ENCODE measurements around the gene SPRY2.

SPRY2 gene

DNA sequence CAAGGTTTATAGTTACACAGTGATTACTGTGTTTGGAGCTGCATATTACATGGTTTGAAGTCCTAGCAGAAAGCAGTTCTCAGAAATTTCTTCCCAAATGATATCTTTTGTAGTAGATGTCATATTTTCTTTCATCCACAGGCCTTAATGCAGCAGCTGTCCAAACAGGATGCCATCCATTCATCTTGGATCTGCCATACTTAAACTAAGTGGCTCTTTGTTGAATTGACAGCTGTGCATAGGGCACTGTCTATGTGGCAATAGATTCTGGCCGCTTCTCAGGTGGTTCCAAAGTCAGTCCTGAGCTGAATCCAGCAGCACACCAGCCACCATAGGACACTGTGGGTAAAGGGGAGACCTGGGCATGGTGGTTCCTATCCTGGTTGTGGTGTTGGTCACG lies 41.6 kb upstream of the SPRY2 start:
- TF ChIP-seq, protein P1, sequence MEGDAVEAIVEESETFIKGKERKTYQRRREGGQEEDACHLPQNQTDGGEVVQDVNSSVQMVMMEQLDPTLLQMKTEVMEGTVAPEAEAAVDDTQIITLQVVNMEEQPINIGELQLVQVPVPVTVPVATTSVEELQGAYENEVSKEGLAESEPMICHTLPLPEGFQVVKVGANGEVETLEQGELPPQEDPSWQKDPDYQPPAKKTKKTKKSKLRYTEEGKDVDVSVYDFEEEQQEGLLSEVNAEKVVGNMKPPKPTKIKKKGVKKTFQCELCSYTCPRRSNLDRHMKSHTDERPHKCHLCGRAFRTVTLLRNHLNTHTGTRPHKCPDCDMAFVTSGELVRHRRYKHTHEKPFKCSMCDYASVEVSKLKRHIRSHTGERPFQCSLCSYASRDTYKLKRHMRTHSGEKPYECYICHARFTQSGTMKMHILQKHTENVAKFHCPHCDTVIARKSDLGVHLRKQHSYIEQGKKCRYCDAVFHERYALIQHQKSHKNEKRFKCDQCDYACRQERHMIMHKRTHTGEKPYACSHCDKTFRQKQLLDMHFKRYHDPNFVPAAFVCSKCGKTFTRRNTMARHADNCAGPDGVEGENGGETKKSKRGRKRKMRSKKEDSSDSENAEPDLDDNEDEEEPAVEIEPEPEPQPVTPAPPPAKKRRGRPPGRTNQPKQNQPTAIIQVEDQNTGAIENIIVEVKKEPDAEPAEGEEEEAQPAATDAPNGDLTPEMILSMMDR (IDR thresholded peaks at IDR 0.05; ENCODE audit: borderline replicate concordance, insufficient read depth, low read depth, low read length) = no peak
- H3K4me3 ChIP-seq (ENCODE audit: low read depth, low read length) = no peak overlapping the region

DNA sequence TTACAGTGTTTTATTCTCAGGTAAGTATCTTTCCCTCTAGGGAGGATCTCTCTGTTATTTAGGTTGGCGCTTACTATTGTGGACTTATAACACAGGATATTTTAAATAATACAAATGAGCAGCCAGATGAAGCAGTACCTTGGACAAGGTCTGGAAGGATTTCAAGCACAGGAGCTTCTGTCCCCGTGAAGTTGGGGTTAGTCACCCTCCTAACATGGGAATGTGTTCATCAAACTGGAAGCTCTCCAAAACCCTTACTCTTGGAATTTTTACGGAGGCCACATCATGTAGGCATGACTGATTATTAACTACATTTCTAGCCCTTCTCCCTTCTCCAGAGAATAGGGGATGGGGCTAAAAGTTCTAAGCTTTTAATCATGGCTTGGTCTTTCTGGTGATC lies 38.3 kb upstream of the SPRY2 start:
- no peak overlapping the region for H3K4me3 ChIP-seq (ENCODE audit: low read depth, low read length)
- TF ChIP-seq, protein P1 (IDR thresholded peaks at IDR 0.05; ENCODE audit: borderline replicate concordance, insufficient read depth, low read depth, low read length) = no peak

DNA sequence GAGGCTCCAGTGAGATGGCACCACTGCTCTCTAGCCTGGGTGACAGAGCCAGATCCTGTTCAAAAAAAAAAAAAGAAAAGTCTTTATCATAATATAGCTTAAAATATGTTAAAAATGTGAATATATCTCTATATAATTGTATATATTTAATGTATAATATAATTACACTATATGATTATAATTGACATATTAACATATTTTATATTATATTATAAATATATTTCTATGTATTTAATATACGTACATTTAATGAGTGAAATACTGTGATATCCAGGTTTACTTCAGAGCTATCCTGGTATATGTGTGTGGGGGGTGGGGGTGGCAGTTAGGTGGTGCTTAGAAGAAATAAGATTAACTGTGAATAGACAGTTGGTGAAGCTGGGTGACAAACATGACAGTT lies 35.6 kb upstream of the SPRY2 start:
- TF ChIP-seq, protein P1 (IDR thresholded peaks at IDR 0.05; ENCODE audit: borderline replicate concordance, insufficient read depth, low read depth, low read length) = no peak
- H3K4me3 ChIP-seq (ENCODE audit: low read depth, low read length) = no peak overlapping the region

DNA sequence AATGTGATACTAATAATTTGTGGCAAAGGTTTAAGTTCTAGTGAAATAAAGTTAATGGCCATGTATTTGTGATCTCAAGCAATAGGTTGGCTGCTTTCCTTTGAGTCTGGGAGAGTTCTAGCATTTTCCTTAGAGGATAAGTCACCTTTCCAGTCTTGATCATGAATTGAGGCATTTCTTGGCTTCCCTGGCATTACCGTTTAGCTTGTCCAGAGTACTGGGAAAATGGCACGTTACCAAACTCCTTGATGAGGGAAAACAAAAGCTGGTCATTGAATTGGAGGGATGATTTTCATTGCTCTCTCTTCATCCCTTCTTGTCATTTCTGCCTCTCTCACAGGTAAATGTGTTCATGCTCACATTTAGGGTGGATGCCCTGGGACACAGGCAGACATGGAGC lies 34.0 kb upstream of the SPRY2 start:
- TF ChIP-seq, protein P1 (IDR thresholded peaks at IDR 0.05; ENCODE audit: borderline replicate concordance, insufficient read depth, low read depth, low read length) = no peak
- no peak overlapping the region for H3K4me3 ChIP-seq (ENCODE audit: low read depth, low read length)

DNA sequence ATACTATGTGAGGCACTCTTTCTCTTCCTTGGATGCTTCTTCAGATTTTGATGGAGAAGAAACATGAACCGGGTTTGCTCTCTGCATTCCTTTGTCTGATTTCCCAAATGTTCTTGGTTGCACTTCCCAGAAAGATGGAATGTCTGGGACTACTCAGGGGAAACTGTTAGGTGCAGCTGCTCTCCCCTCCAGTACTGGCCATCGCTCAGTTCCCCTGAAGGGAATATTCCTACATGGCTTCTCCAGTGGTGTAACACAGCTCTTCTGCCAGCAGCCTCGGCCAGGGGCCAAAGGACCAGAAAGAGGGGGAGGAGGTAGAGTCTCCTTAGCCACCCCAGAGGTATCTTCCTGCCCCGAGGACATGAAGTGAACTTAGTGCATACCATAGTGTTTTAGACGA lies 33.5 kb upstream of the SPRY2 start:
- TF ChIP-seq, protein P1 (IDR thresholded peaks at IDR 0.05; ENCODE audit: borderline replicate concordance, insufficient read depth, low read depth, low read length) = no peak
- H3K4me3 ChIP-seq (ENCODE audit: low read depth, low read length) = no peak overlapping the region

DNA sequence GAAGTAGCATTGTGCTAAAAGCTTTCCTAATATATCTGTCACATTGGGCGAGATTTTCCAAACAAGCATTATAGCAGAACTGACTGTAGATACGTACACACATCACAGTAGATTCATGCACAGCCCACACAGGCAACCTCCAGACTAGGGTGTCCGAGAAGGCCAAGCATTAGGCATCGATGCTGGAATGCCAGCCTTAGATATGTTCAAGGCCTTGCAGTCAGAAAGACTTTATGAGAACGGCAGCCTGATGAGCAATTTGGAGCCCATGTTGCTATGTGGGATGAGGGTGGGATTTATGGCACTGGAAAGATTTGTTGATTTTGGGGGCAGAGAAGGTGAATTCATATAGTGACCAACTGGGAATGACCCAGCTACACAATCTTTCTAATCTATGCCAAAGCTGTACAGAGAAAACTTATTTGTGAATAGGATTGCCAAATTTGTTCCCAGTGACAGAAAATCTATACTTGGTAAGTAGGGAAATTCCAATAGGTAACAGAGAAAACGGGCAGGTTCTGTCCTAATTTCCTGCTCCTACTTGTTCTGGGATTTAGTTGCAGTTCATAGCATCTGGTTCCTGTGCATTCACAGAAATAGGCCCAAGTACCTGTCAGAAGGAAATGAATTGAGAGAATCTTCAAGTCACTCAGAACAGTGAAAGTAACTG lies 31.0 kb upstream of the SPRY2 start:
- TF ChIP-seq, protein P1 (IDR thresholded peaks at IDR 0.05; ENCODE audit: borderline replicate concordance, insufficient read depth, low read depth, low read length) = no peak
- no peak overlapping the region for H3K4me3 ChIP-seq (ENCODE audit: low read depth, low read length)

DNA sequence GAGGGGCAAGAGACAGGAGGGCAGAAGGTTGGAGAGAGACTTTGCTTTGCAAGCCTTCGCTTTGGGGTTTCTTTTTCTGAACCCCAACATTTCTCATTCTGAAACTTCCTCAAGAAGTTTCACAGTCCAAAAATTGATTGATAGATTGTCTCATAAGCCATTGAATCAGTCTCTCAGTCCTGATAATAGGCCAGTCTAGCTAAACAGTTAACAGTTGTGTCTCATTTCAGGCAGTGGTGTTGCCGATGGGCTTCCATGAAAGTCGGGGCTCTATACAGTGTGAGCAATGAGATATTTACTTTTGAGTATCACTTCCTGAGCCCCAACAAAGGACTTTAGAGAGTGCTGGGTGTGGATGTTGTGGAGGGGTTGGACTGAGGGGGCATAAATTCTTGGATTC lies 26.5 kb upstream of the SPRY2 start:
- TF ChIP-seq, protein P1 (IDR thresholded peaks at IDR 0.05; ENCODE audit: borderline replicate concordance, insufficient read depth, low read depth, low read length) = no peak
- H3K4me3 ChIP-seq (ENCODE audit: low read depth, low read length) = no peak overlapping the region

Measured in GM12875 (cell line).